GM12891 (cell line): ENCODE results near the gene PHF13.
A peak's percentile ranks its signal among the peaks of the same experiment; 100 is the strongest.
"Not testable (repeated sequence)": the region's sequence is repeated elsewhere in the genome, so short reads cannot be mapped to it uniquely, and the experiment has no call there.

Experiments used
- DNase-seq: peaks from one replicate; pipeline ENCODE4 v3.0.0; 2011; ENCODE audit warnings: low spot score; ENCODE audit not compliant: insufficient read length
- FAIRE-seq: peaks from 2 replicates; lab custom pipeline; 2011; peaks lifted over from hg19 to GRCh38; lab: Jason Lieb, UNC
- PAX5 ChIP-seq: IDR thresholded peaks from 2 replicates; pipeline ENCODE4 v1.6.1; 2011; ENCODE audit warnings: low read length, moderate library complexity, mild to moderate bottlenecking; ENCODE audit not compliant: insufficient read depth, severe bottlenecking
- POLR2A ChIP-seq: IDR thresholded peaks from 2 replicates; pipeline ENCODE4 v1.6.1; 2011; ENCODE audit warnings: low read depth, low read length, control low read depth
- POLR2AphosphoS5 ChIP-seq: IDR thresholded peaks from 2 replicates; pipeline ENCODE4 v1.6.1; 2011; ENCODE audit warnings: low read depth, low read length, control low read depth
- POU2F2 ChIP-seq: IDR thresholded peaks from 2 replicates; pipeline ENCODE4 v1.6.1; 2011; ENCODE audit warnings: low read depth, mild to moderate bottlenecking, control low read depth, low read length, moderate library complexity
- SPI1 ChIP-seq: IDR thresholded peaks from 2 replicates; pipeline ENCODE4 v1.6.1; 2011; ENCODE audit warnings: low read depth, low read length, control low read depth
- TAF1 ChIP-seq: IDR thresholded peaks from 2 replicates; pipeline ENCODE4 v1.6.1; 2011; ENCODE audit warnings: low read depth, low read length, control low read depth

PHF13 gene

DNA sequence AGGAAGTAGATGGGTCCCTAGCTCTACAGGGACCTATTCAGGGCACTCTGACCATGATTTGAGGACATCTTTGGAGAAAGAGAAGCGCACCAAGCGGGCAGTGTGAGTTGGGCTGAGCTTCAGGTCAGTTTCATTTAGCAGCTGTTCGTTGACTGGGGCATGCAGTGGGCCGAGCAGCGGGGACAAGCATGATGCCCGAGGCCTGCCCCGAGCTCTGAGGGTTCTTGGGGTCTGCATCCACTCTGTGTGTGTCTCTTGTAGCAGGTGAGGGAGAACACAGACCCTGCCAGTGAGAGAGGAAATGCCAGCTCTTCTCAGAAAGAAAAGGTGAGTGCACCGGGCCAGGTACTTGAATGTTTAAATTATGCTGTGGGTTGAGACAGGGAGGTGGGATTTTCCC is 16.5 kb downstream of the PHF13 start:
- TF ChIP-seq TAF1 (no peak), POLR2AphosphoS5 (no peak), PAX5 (no peak), POLR2A (no peak), SPI1 (no peak), POU2F2 (no peak)
- DNase-seq (no peak), FAIRE-seq (no peak)

DNA sequence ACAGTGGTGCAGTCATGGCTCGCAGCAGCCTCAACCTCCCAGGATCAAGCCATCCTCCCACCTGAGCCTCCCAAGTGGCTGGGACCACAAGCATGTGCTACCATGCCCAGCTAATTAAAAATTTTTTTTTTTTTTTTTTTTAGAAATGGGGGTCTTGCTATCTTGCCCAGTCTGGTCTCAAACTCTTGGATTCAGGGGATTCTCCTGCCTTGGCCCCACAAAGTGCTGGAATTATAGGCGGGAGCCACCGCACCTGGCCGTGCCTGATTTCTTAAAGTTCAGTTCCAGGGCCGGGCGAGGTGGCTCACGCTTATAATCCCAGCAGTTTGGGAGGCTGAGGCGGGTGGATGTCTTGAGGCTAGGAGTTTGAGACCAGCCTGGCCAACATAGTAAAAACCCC is 17.5 kb downstream of the PHF13 start:
- TF ChIP-seq POLR2AphosphoS5 (no peak), PAX5 (no peak), TAF1 (no peak), SPI1 (no peak)
- FAIRE-seq: no peak
- no peak for DNase-seq

GRCh38 chr1:6632588-6633514 is 19.3 kb downstream of the PHF13 start:
- DNase-seq: no peak
- TF ChIP-seq SPI1: no peak
- TF ChIP-seq POLR2AphosphoS5: no peak; the same call in 1 of the 2 replicates
- no peak for TF ChIP-seq POU2F2
- TF ChIP-seq POLR2A: no peak
- no peak for FAIRE-seq

GRCh38 chr1:6634371-6635052 is 21.0 kb downstream of the PHF13 start:
- peak; percentile 53 for DNase-seq
- TF ChIP-seq TAF1 (no peak), POU2F2 (no peak), SPI1 (no peak), POLR2A (no peak), POLR2AphosphoS5 (no peak; the same call in 1 of the 2 replicates), PAX5 (no peak)
- FAIRE-seq: no peak

GRCh38 chr1:6635161-6635909 is 21.8 kb downstream of the PHF13 start:
- no peak for TF ChIP-seq POU2F2
- TF ChIP-seq TAF1: no peak
- TF ChIP-seq PAX5: no peak
- no peak for TF ChIP-seq POLR2AphosphoS5
- TF ChIP-seq SPI1: no peak
- no peak for TF ChIP-seq POLR2A
- FAIRE-seq (no peak), DNase-seq (no peak)

DNA sequence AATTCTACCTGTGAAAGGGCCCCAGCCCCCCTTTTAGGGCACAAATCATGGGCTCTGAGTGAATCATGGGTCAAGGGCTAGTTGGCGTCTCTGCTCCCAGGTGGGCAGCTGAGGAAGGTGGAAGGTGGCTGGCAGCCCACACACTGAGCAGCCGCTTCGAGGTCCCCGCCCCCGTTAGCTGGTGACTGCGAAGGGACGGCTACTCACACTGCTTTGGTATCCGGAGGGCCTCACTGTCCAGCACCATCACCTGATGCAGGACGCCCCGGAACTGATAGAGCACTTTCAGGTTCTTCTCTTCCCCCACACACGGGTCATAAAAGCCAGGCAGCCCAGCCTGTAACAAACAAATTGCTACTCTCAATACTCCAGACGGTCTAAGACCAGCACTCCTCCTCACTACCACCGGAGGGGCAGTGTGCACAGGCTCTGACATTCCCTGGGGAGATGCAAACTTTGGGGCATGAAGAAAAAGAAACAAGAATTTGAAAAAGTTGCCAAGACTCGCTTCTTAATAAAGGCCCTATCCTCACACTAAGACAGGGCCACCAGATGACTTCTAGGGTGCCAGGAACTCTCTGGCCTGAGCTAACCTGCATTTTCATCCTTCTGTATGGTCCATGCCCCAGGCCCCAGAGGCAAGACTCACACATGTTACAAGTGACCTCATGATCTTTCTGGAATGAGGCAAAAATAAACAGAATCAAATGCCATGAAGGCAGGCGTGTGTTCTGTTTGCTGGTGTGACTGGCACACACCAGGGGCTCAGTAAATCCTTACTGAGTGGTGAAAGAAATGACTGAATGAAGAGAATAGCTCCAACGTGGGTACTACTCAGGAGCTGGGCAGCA is 22.6 kb downstream of the PHF13 start:
- DNase-seq (no peak), FAIRE-seq (no peak)
- TF ChIP-seq POLR2A: no peak
- TF ChIP-seq PAX5: no peak
- no peak for TF ChIP-seq TAF1
- TF ChIP-seq SPI1: no peak
- TF ChIP-seq POLR2AphosphoS5: no peak
- no peak for TF ChIP-seq POU2F2

GRCh38 chr1:6636778-6637177 is 23.2 kb downstream of the PHF13 start:
- DNase-seq, FAIRE-seq: not testable (repeated sequence)

- TF ChIP-seq POU2F2 (no peak), POLR2AphosphoS5 (no peak), POLR2A (no peak), PAX5 (no peak), SPI1 (no peak), TAF1 (no peak)
- no peak for DNase-seq
- FAIRE-seq: no peak
These were observed 24.2 kb downstream of the PHF13 start for GRCh38 chr1:6637770-6638169.

DNA sequence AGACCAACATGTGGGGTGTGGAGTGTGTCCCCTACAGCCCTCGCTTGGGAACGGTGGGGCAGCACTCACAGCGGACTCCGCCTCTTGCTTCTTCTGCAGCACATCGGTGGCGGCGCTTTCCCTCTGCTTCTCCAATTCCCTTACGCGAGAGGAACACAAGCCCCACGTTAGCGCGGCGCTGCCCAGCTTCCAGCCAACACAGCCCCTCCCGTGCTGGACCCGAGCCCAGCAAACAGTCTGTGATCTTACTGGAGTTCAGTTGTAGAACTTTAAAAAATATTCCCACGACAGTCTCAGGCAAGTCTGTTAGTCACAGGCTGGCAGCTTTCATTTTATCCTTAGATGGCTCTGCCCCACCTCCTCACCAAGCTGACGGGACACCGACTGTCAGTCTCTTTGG is 24.7 kb downstream of the PHF13 start:
- no peak for TF ChIP-seq SPI1
- TF ChIP-seq POLR2AphosphoS5: no peak
- TF ChIP-seq POU2F2: no peak
- no peak for TF ChIP-seq PAX5
- no peak for TF ChIP-seq TAF1
- DNase-seq (no peak), FAIRE-seq (no peak)

DNA sequence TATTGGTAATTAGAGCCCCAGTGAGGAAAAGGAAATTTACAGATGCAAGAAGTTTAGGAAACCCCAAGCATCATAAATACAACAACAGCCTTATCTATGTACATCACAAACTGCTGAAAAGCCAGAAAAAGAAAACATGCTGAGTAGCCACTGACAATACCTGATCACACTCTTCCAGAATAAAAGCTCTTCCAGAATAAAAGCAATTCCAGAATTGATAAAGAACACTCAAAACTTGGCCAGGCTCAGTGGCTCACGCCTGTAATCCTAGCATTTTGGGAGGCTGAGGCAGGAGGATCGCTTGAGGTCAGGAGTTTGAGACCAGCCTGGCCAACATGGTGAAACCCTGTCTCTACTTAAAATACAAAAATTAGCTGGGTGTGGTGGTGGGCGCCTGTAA is 27.3 kb downstream of the PHF13 start:
- FAIRE-seq, DNase-seq: not testable (repeated sequence)
